SK-N-MC (cell line): ENCODE measurements around the gene NRXN3.

Experiments used
- EZH2 ChIP-seq: fragments of 200-600 bp; sonication (generic); IDR thresholded peaks from one replicate; pipeline ENCODE4 v1.6.1; 2017; ENCODE audit warnings: antibody characterized with exemption
- FOXP2 ChIP-seq: optimal IDR thresholded peaks from 2 replicates; pipeline ENCODE3; 2011; ENCODE audit warnings: mild to moderate bottlenecking, moderate library complexity; ENCODE audit not compliant: insufficient read depth; ENCODE audit errors: extremely low read length, control extremely low read depth
- POLR2AphosphoS5 ChIP-seq: IDR thresholded peaks from 2 replicates; pipeline ENCODE4 v1.6.1; 2012; ENCODE audit warnings: mild to moderate bottlenecking, low read depth, low read length, borderline replicate concordance

GRCh38 chr14:78182722-78183121 lies 12.5 kb downstream of the NRXN3 start:
- no peak for TF ChIP-seq POLR2AphosphoS5
- TF ChIP-seq EZH2, result no peak
- TF ChIP-seq FOXP2, result no peak
